ENCODE data around the gene MBNL1.
A peak's percentile ranks its signal among the peaks of the same experiment; 100 is the strongest.

MBNL1 gene, protein sequence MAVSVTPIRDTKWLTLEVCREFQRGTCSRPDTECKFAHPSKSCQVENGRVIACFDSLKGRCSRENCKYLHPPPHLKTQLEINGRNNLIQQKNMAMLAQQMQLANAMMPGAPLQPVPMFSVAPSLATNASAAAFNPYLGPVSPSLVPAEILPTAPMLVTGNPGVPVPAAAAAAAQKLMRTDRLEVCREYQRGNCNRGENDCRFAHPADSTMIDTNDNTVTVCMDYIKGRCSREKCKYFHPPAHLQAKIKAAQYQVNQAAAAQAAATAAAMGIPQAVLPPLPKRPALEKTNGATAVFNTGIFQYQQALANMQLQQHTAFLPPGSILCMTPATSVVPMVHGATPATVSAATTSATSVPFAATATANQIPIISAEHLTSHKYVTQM
- 532 to 847 reads per million in 2 experiments for total RNA-seq

GRCh38 chr3:152268555-152269055 lies at the start of gene MBNL1:
Gene MBNL1 (plus strand): TSS chr3:152268929. CDS start chr3:152300194, 31,265 bp downstream.
- peak; percentile 78 for DNase-seq (ENCODE audit: low read depth)

DNA sequence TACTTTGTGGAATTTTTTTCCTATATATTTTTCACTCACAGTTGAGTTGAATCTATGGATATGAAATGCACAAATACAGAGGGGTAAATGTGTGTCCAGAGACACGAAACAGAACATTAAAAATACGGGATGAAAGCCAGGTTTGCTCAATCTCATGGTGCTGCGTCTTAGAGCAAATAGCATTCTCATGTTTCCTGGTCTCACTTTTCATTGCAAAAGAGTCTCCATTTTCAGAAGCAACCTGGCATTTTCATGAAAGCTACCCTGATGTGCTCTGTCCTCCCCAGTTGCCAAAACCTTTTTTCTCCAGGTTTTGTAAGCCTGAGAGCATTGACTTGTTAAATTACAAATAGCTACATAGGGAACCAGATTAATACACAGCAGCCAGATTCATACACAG lies 49.5 kb upstream of the MBNL1 start:
- no peak for DNase-seq (ENCODE audit: low read depth)

GRCh38 chr3:152219769-152220255 lies 48.9 kb upstream of the MBNL1 start:
- no peak for DNase-seq (ENCODE audit: low read depth)

- DNase-seq (ENCODE audit: low read depth), result no peak
These were observed 46.4 kb upstream of the MBNL1 start for GRCh38 chr3:152222327-152222726.

DNA sequence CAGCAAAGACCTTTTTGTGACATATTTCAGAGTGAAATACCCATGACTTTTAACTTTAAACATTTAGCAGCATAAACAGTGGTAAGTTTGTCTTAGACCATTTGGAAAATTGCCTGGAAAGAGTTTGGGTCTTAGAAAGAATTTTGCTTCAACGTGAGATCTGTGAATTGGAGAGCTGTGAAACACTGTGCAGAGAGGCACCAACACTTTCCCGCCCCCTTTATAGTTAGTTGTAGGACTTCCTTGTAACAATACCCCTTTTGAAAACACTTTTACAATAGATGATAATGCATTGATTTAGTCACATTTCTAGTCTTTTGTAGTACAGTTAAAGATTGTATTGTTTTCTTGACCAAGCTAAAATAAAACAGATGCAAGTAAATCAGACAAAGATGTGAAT lies 43.5 kb upstream of the MBNL1 start:
- no peak for DNase-seq (ENCODE audit: low read depth)

GRCh38 chr3:152226176-152226575 lies 42.6 kb upstream of the MBNL1 start:
- no peak for DNase-seq (ENCODE audit: low read depth)

DNA sequence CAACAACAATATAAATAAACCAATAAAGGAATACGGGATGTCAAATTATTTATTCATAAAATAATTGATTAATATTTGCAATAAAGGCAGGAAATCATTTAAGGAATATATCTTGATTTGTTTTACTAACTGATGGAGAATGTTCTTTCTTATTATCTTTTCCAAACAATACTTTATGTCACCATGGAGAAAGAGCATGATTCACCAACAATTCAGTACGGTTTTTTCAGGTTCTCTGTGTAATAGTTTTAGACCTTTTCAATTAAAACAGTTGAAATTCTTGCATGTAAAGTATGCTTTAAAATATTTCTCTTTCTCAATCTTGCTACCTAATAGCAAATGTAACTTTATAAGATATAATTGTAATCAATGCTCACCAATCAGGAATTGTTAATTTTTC lies 41.7 kb upstream of the MBNL1 start:
- DNase-seq (ENCODE audit: low read depth), result no peak

GRCh38 chr3:152229692-152230091 lies 39.0 kb upstream of the MBNL1 start:
- no peak for DNase-seq (ENCODE audit: low read depth)

DNA sequence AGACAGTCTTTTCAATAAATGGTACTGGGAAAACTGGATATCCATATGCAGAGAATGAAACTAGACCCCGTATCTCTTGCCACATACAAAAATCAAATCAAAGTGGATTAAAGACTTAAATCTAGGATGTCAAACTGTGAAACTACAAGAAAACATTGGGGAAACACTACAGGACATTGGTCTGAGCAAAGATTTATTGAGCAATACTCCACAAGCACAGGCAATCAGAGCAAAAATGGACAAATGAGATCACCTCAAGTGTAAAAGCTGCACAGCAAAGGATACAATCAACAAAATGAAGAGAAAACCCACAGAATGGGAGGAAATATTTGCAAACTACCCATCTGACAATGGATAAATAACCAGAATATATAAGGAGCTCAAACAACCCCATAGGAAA lies 38.4 kb upstream of the MBNL1 start:
- no peak for DNase-seq (ENCODE audit: low read depth)

DNA sequence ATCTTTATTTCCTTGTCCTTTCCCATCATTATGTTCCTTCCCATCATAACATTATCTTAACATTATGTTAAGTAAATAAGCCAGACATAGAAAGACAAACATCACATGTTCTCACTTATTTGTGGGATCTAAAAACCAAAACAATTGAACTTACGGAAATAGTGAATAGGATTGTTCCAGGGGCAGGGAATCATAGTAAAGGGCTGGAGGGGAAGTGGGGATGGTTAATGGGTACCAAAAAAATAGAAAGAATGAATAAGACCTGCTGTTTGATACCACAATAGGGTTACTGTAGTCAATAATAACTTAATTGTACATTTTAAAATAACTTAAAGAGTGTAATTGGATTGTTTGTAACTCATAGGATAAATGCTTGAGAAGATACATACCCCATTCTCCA lies 36.7 kb upstream of the MBNL1 start:
- no peak for DNase-seq (ENCODE audit: low read depth)

- no peak for DNase-seq (ENCODE audit: low read depth)
These were observed 36.0 kb upstream of the MBNL1 start for GRCh38 chr3:152232679-152233078.

GRCh38 chr3:152234657-152235375 lies 33.9 kb upstream of the MBNL1 start:
- no peak for DNase-seq (ENCODE audit: low read depth)

- DNase-seq (ENCODE audit: low read depth), result no peak
These were observed 32.9 kb upstream of the MBNL1 start for GRCh38 chr3:152235709-152236298.

DNA sequence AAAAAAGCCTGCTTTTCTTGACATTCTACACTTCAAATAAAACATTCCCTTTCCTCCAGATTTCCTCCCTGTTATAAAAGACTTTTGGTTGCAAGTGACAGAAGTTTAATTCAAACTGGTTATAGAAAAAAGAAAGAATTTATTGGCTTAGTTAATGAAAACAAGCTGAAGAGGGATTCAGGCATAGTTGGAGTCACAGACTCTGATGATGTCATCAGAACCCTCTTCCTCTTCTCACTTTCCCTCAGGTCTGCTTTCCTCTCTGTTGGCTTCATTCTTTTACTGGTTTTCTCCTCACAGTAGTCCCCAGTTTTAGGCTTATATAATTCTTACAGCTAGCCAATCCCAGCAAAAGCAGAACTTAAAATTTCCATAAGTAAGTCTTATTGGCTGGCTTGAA lies 32.0 kb upstream of the MBNL1 start:
- DNase-seq (ENCODE audit: low read depth), result no peak

- no peak for DNase-seq (ENCODE audit: low read depth)
These were observed 27.3 kb upstream of the MBNL1 start for GRCh38 chr3:152241142-152242017.

DNA sequence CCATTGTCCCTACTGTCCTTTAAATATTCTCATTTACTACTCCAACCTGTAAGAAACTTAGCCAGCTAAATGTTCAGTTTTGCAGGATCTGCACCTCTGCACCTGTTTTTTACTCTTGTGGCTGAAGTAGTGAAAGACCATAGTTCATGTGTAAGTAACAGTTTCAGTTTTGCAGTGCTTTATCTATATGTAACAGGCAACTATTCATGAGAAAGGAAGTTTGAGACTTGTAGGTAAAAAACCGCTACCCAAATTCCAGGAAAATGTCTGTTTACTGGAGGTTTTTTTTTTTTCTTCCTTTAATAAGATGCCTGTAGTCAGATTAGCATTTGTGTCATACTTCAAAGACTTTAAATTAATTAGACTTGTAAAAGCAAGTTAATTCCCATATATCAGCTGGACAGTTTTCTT lies 25.4 kb upstream of the MBNL1 start:
- DNase-seq (ENCODE audit: low read depth), result no peak

GRCh38 chr3:152243721-152244516 lies 24.8 kb upstream of the MBNL1 start:
- DNase-seq (ENCODE audit: low read depth), result no peak

DNA sequence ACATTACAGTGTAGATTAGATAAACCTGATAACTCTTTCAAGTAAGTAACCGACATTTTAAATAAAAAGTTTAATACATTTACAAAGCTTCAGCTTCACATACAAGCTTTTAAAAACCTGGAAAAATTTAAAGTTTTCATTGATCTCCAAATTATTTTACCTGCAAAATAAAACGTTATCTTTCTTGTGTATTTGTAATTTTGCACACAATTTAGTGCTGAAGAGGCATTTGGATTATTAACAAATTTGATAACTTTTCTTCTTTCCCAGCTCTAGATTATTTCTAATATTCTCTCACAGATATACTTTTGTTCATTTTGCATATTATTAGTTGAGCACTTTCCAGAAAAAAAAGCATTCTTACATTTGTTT lies 24.2 kb upstream of the MBNL1 start:
- no peak for DNase-seq (ENCODE audit: low read depth)

DNA sequence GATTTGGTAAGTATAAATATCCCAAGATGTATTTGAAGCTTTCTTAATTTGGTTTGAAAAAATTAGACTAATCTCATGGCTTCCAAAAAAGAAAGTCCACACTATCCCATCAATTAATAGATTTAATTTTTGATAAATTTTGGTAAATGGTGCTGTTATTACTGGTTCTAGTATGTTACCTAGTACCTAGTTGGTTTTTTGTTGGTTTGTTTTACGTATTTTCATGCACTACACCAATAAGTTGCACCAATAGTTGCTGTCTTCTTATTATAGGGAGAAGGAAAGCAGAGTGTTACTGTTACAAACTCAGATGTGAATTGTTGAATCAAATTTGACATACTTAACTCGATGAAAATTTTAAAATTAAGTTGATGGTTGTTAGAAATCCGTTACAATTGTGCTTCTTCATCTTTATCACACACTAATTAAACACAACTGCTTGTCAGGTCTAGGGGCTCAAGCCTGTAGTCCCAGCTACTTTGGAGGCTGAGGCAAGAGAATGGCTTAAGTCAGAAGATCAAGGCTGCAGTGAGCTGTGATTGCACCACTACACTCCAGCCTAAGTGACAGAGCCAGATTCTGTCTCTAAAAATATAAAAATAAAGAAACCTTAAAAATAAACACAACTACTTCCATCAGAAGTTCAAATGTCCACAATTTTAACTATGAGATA lies 23.1 kb upstream of the MBNL1 start:
- DNase-seq (ENCODE audit: low read depth), result no peak

DNA sequence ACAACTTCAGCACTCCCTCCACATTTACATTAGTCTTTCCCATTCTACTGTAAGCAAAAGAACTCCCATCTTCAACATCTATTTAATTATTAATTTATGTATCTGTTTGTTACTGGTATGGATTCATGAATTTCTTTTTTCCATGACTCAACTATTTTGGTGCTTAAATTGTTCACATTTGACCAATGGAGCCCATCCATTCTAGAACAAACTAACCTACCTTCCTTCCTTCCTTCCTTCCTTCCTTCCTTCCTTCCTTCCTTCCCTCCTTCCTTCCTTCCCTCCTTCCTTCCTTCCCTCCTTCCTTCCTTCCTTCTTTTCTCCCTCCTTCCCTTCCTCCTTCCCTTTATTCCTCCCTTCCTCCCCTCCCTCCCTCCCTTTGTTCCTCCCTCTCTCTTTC lies 16.8 kb upstream of the MBNL1 start:
- DNase-seq (ENCODE audit: low read depth), result no peak

Data from T follicular helper cell (primary cell).